HG03432 (cell line): ENCODE data around the gene CCDC92B.

Experiments
- ATAC-seq: cut with Tn5 transposase; IDR thresholded peaks from one replicate; pipeline ENCODE4 v1.9.1; 2021; ENCODE audit warnings: mild to moderate bottlenecking, moderate library complexity; ENCODE audit not compliant: unreplicated experiment

CCDC92B gene

DNA sequence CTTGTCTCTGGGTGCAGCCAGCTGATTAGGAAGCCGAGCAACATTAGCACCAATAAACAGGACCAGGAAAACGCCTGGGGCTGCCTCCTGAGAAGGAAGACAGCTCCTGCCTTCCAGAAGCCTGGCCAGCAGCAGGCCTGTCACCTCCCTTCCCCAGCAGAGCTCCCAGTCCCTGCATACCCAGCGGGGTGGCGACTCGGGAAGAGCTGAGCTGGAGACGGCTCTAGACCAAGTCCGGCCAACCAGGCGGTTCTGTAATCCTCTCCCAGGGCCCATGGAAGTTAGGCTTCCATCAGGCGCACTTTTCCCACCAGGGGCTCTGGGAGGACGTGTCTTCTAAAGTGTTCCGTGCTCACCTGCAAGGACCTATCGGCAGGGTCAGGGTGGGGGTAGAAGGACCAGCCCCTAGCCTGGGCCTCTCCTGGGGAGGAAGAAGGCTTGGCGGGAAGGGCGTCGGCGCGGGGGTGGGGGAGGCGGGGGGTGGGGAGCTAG lies 25.9 kb downstream of the CCDC92B start:
- no peak for ATAC-seq

- ATAC-seq: no peak
These were observed 26.8 kb downstream of the CCDC92B start for GRCh38 chr17:2722611-2723010.

- no peak for ATAC-seq
These were observed 27.8 kb downstream of the CCDC92B start for GRCh38 chr17:2721603-2722002.

- no peak for ATAC-seq
These were observed 29.6 kb downstream of the CCDC92B start for GRCh38 chr17:2719861-2720260.

- ATAC-seq: no peak
These were observed 31.1 kb downstream of the CCDC92B start for GRCh38 chr17:2718150-2718938.

- no peak for ATAC-seq
These were observed 32.8 kb downstream of the CCDC92B start for GRCh38 chr17:2716649-2717048.

- ATAC-seq: no peak
These were observed 35.6 kb downstream of the CCDC92B start for GRCh38 chr17:2713881-2714280.

- ATAC-seq: no peak
These were observed 37.0 kb downstream of the CCDC92B start for GRCh38 chr17:2712300-2713043.

GRCh38 chr17:2711608-2712299 lies 37.7 kb downstream of the CCDC92B start, which contains the start of gene CLUH:
TSS of gene CLUH (minus strand) at chr17:2711764. CDS start at chr17:2711661, 103 bp downstream.
- peak; percentile 74 for ATAC-seq

- peak; percentile 24 for ATAC-seq
These were observed 38.4 kb downstream of the CCDC92B start for GRCh38 chr17:2710803-2711607.

- ATAC-seq: no peak
These were observed 39.2 kb downstream of the CCDC92B start for GRCh38 chr17:2710071-2710802.

DNA sequence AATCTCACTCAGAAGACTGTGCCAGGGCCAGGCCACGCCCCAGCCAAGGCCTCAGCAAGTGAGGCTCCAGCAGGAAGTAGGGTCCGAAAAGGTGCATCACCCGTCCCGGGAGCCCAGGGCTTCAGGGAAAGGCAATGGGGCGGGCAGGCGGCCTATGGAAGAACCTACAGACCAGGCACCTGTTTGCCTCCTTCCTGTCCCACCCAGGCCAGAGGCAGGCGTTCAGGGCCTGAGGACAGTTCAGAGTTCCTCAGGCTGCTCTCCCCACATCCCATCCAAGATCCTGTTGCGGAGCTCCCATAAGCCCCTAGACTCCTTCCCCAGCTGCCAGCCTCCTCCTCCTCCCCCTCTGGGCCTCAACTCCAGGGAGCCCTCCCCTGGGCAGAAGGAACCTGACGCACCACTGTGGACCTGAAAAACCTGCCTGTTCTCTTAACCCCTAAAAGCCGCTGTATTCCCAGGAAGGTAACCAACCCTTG lies 40.2 kb downstream of the CCDC92B start:
- ATAC-seq: no peak

- no peak for ATAC-seq
These were observed 40.8 kb downstream of the CCDC92B start for GRCh38 chr17:2708585-2709182.

- no peak for ATAC-seq
These were observed 41.5 kb downstream of the CCDC92B start for GRCh38 chr17:2707721-2708584.

GRCh38 chr17:2706911-2707510 lies 42.4 kb downstream of the CCDC92B start:
- no peak for ATAC-seq

DNA sequence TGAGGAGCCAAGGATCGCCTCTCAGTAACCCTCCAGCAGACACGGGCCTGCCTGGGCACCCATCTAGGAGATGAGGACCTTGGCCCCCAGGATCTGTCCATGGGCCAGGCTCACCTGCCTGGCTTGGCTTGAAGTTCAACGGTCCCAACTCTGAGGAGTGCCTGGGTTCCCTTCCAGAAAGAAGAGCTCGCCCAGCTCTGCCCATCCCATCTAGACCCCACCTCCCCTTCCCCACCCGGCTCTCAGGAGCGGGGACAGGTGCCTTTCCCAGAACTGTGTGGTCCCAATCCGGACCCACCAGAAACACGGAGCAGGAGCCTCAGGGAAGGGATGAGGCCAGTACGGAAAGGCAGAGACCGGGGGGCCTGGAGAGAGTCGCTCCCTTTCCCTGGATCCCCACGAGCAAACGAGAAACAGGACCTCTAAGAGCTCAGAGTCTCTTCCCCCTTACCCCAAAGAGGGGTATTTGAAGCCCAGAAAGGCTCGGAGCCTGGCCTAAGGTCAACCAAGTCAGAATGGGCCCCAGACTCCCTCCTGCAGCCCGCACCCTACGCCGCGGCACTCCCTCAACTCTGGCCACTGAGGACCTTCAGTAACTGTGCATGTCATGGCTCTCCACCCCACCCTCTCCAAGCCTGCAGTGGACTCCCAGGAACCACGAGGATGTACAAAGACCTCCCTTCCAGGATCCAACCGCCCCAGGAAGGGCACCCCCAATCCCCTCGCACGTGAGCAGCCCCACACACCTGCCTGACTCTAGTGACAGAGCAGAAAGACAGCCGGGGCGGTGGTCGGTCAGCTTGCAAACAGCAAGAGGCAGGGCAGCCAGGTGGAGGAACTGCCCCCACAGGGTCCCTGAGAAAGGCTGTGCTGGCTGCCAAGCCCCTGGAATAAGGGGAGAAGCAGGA lies 43.3 kb downstream of the CCDC92B start:
- no peak for ATAC-seq

GRCh38 chr17:2705263-2705662 lies 44.2 kb downstream of the CCDC92B start:
- no peak for ATAC-seq
